Measurements from ENCODE around the gene ZMIZ1. TPM values are rescaled to one million over a fixed set of nuclear protein-coding genes. Genes with fewer than 3 reads are reported as not detected.

ZMIZ1 gene
- total RNA-seq, 4 donors from 2014 or later = 22.7 to 37.5 (median 31.7) TPM

- H3K36me3 ChIP-seq = no peaks in the 10 kb centered on the region
- H3K4me1 ChIP-seq = no peaks in the 10 kb centered on the region
- H3K4me3 ChIP-seq = no peak overlapping the region
- ATAC-seq = no peak
- in situ Hi-C loops (cut with MboI; ENCODE audit: low sequenced_read_pairs in 4 of 4) = no loop called here
- no peak overlapping the region for H3K27ac ChIP-seq
- H3K27me3 ChIP-seq = no peaks in the 10 kb centered on the region
- no peak for TF ChIP-seq POLR2A (IDR thresholded peaks at IDR 0.05)
- TF ChIP-seq, protein P1, sequence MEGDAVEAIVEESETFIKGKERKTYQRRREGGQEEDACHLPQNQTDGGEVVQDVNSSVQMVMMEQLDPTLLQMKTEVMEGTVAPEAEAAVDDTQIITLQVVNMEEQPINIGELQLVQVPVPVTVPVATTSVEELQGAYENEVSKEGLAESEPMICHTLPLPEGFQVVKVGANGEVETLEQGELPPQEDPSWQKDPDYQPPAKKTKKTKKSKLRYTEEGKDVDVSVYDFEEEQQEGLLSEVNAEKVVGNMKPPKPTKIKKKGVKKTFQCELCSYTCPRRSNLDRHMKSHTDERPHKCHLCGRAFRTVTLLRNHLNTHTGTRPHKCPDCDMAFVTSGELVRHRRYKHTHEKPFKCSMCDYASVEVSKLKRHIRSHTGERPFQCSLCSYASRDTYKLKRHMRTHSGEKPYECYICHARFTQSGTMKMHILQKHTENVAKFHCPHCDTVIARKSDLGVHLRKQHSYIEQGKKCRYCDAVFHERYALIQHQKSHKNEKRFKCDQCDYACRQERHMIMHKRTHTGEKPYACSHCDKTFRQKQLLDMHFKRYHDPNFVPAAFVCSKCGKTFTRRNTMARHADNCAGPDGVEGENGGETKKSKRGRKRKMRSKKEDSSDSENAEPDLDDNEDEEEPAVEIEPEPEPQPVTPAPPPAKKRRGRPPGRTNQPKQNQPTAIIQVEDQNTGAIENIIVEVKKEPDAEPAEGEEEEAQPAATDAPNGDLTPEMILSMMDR (IDR thresholded peaks at IDR 0.05 in 4 of 5, conservative IDR thresholded peaks at IDR 0.05 in 1 of 5) = no peak
- no peaks in the 10 kb centered on the region for H3K9me3 ChIP-seq
- DNase-seq = no peak
- intact Hi-C loops (cut with DNase I; ENCODE audit: low total_unique reads) = no loop called here
Observed at GRCh38 chr10:79324032-79324695, 255.4 kb downstream of the ZMIZ1 start.

DNA sequence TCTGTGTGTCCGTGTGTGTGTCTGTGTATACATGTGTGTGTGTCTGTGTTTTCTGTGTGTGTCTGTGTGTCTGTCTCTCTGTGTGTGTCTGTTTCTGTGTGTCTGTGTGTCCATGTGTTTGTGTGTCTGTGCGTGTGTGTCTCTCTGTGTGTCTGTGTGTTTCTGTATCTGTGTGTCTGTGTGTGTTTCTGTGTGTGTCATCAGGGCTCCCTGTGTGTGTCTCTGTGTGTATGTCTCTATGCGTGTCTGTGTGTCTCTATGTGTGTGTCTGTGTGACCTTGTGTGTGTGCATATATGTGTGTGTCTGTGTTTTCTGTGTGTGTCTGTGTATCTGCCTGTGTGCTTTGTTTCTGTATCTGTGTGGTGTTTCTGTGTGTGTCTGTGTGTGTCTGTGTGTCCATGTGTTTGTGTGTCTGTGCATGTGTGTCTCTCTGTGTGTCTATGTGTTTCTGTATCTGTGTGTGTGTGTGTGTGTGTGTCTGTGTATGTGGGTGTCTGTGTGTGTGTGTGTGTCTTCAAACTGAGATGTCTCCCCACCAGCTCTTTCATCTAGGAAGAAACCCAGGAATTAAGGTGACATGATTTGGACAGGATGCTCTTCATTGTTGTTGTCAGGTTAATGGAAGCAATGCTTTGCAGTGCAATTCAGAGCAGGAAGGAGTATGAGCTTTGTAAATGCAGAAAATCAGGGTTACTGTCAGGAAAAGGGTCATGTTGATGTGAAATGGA, 257.8 kb downstream of the ZMIZ1 start:
- Histone ChIP-seq H3K36me3 (no peaks in the 10 kb centered on the region), H3K4me1 (no peaks in the 10 kb centered on the region), H3K9me3 (no peaks in the 10 kb centered on the region), H3K4me3 (no peak overlapping the region), H3K27me3 (no peaks in the 10 kb centered on the region), H3K27ac (no peak overlapping the region)
- intact Hi-C loops (cut with DNase I; ENCODE audit: low total_unique reads) (no loop called here), in situ Hi-C loops (cut with MboI; ENCODE audit: low sequenced_read_pairs in 4 of 4) (no loop called here)
- TF ChIP-seq, protein P1 (IDR thresholded peaks at IDR 0.05 in 4 of 5, conservative IDR thresholded peaks at IDR 0.05 in 1 of 5) = no peak
- no peak for TF ChIP-seq POLR2A (IDR thresholded peaks at IDR 0.05)
- no peak for ATAC-seq
- no peak for DNase-seq

- intact Hi-C loops (cut with DNase I; ENCODE audit: low total_unique reads) (no loop called here), in situ Hi-C loops (cut with MboI; ENCODE audit: low sequenced_read_pairs in 4 of 4) (no loop called here)
- H3K9me3 ChIP-seq = no peaks in the 10 kb centered on the region
- H3K27ac ChIP-seq = no peak overlapping the region
- ATAC-seq = no peak
- TF ChIP-seq, protein P1 (IDR thresholded peaks at IDR 0.05 in 4 of 5, conservative IDR thresholded peaks at IDR 0.05 in 1 of 5) = no peak
- no peak for TF ChIP-seq POLR2A (IDR thresholded peaks at IDR 0.05)
- no peaks in the 10 kb centered on the region for H3K4me1 ChIP-seq
- no peaks in the 10 kb centered on the region for H3K27me3 ChIP-seq
- H3K36me3 ChIP-seq = no peaks in the 10 kb centered on the region
- no peak for DNase-seq
- H3K4me3 ChIP-seq = no peak overlapping the region
Observed at GRCh38 chr10:79327090-79327457, 258.3 kb downstream of the ZMIZ1 start.

DNA sequence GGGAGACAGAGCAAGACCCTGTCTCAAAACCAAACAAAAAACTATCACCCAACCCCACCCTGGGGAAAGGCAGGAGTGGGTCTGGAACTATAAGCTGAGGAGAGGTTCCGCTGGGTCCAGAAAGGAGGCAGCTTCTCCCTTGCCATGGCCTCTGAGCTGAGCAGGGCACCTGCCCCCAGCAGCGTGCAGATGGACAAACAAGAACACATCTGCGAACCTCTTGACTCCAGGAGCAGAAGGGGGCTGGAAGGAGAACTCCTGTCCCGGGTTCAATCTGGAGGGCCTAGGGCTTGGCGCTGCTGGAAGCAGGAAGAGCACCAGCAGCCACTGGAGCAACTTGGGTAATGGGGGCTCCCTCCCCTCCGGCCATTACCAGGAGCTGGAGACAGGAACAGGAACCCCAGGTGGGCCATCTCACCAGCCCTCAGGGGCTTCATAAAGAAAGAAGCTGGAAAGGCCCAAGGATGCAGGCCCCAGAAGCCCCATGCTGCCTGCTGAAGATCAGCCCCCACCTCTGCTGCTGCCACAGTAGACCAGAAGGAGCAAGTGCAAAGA, 259.5 kb downstream of the ZMIZ1 start:
- no peak overlapping the region for H3K4me3 ChIP-seq
- no peaks in the 10 kb centered on the region for H3K27me3 ChIP-seq
- intact Hi-C loops (cut with DNase I; ENCODE audit: low total_unique reads) (no loop called here), in situ Hi-C loops (cut with MboI; ENCODE audit: low sequenced_read_pairs in 4 of 4) (no loop called here)
- no peak for TF ChIP-seq POLR2A (IDR thresholded peaks at IDR 0.05)
- TF ChIP-seq, protein P1 (IDR thresholded peaks at IDR 0.05 in 4 of 5, conservative IDR thresholded peaks at IDR 0.05 in 1 of 5) = no peak
- H3K9me3 ChIP-seq = no peaks in the 10 kb centered on the region
- no peaks in the 10 kb centered on the region for H3K4me1 ChIP-seq
- no peak overlapping the region for H3K27ac ChIP-seq
- DNase-seq (no peak), ATAC-seq (no peak)
- no peaks in the 10 kb centered on the region for H3K36me3 ChIP-seq

Measured in gastrocnemius medialis (tissue), 4 donors.